K562 (cell line): ENCODE results near the gene CSK. TPM values are rescaled to one million over a fixed set of nuclear protein-coding genes. Genes with fewer than 3 reads are reported as not detected.
A peak's percentile ranks its signal among the peaks of the same experiment; 100 is the strongest.

ENCODE experiments used
- ARID4B ChIP-seq: sonication (generic); formaldehyde crosslinking; IDR thresholded peaks from 2 replicates; pipeline ENCODE4 v1.8.0; 2022; ENCODE audit warnings: mild to moderate bottlenecking, missing genetic modification reagents
- GABPA ChIP-seq: fragments of 200-800 bp; sonication (Bioruptor generic); conservative IDR thresholded peaks from 2 replicates; pipeline ENCODE4 v1.6.1; 2016; ENCODE audit warnings: low read depth, missing genetic modification characterization, missing compliant biosample characterization
- MCM2 ChIP-seq: fragments of 450-650 bp; IDR thresholded peaks from 2 replicates; pipeline ENCODE4 v1.6.1; 2017; ENCODE audit warnings: low read depth, mild to moderate bottlenecking
- MLLT1 ChIP-seq, 2 experiments: fragments of 450-650 bp; IDR thresholded peaks; 2 replicates each; pipeline ENCODE4 v1.6.1; 2016
- MXD1 ChIP-seq: fragments of 250-450 bp; sonication (Bioruptor Pico); IDR thresholded peaks from 2 replicates; pipeline ENCODE4 v1.8.0; 2021; ENCODE audit warnings: borderline replicate concordance, mild to moderate bottlenecking, moderate library complexity; ENCODE audit not compliant: poor library complexity, severe bottlenecking
- NKRF ChIP-seq: fragments of 450-650 bp; IDR thresholded peaks from 2 replicates; pipeline ENCODE4 v1.6.1; 2016; ENCODE audit warnings: borderline replicate concordance
- NR2C1 ChIP-seq, 2 experiments: fragments of 450-650 bp; IDR thresholded peaks; 2 replicates each; pipeline ENCODE4 v1.6.1; 2017; ENCODE audit warnings: mild to moderate bottlenecking in 2 of 2, antibody characterized with exemption in 1 of 2, inconsistent platforms in 1 of 2, missing compliant biosample characterization in 1 of 2, missing genetic modification characterization in 1 of 2
- PBX2 ChIP-seq, 2 experiments: IDR thresholded peaks in 1 of 2; conservative IDR thresholded peaks in 1 of 2; 2 replicates each; pipeline ENCODE4 v1.6.1; 2016; ENCODE audit warnings: low read depth in 2 of 2, mild to moderate bottlenecking in 1 of 2, missing compliant biosample characterization in 1 of 2, missing genetic modification characterization in 1 of 2, moderate library complexity in 1 of 2
- RFX5 ChIP-seq: IDR thresholded peaks from 2 replicates; pipeline ENCODE4 v1.6.1; 2011; ENCODE audit warnings: low read depth, mild to moderate bottlenecking, improper control_type of control experiment, low read length
- TGIF2 ChIP-seq: sonication (generic); formaldehyde crosslinking; IDR thresholded peaks from 2 replicates; pipeline ENCODE4 v1.8.1; 2022; ENCODE audit warnings: mild to moderate bottlenecking, missing genetic modification reagents, moderate library complexity
- ZC3H8 ChIP-seq: fragments of 450-650 bp; IDR thresholded peaks from 2 replicates; pipeline ENCODE4 v1.6.1; 2017
- ZNF699 ChIP-seq: fragments of 250-450 bp; sonication (Bioruptor Pico); IDR thresholded peaks from 2 replicates; pipeline ENCODE4 v1.8.0; 2021; ENCODE audit warnings: mild to moderate bottlenecking, moderate library complexity; ENCODE audit not compliant: insufficient replicate concordance
- polyA plus RNA-seq, 8 experiments: library from polyadenylated mRNA; depleted of rRNA in 4 of 8; stranded (reverse) in 5 of 8; unstranded in 3 of 8; fragments of >200 nt; fragmentation: Nextera tagmentation in 2 of 8; fragmentation: Illumina TruSeq in 1 of 8; extraction: Ambion mirVana in 2 of 8; extraction: Trizol in 1 of 8; gene quantifications; 2 replicates each; pipeline versions ENCODE4 v1.2.1 to v1.2.3, GENCODE V29; 2011 to 2014; ENCODE audit warnings: inconsistent platforms in 1 of 8, missing spikeins in 1 of 8
- total RNA-seq, 7 experiments: library from RNA; depleted of rRNA in 6 of 7; stranded (reverse); fragments of >200 nt in 6 of 7; fragmentation: Illumina TruSeq in 2 of 7; extraction: Trizol in 2 of 7; gene quantifications; 2 replicates each; pipeline versions ENCODE4 v1.2.1 to v1.2.3, GENCODE V29; 2011 to 2021; ENCODE audit warnings: low replicate concordance in 1 of 7

The CSK gene
- total and polyA plus RNA-seq, 9 of the 15 experiments (the other 6 are each of a cell fraction or from before 2014, with no cell fraction given): 1.5 to 112 (median 22.5) TPM

- peak; percentile 93 for TF ChIP-seq ARID4B
- TF ChIP-seq ZNF699 (CRISPR knock-in tag): no peak
- peak; percentile 86 for TF ChIP-seq PBX2 (CRISPR knock-in tag; IDR thresholded peaks at IDR 0.05; ENCODE audit: low read depth)
- TF ChIP-seq PBX2 (tag; conservative IDR thresholded peaks at IDR 0.05; ENCODE audit: low read depth): peak; percentile 93
- peak; percentile 77; the same call in 1 of the 2 replicates for TF ChIP-seq NKRF
- TF ChIP-seq MCM2: no peak
- TF ChIP-seq TGIF2: peak; percentile 75; the same call in 1 of the 2 replicates
- TF ChIP-seq GABPA (tag): peak; percentile 86
- peak; percentile 81 for TF ChIP-seq MXD1 (CRISPR knock-in tag)
- no peak for TF ChIP-seq NR2C1 (IDR thresholded peaks at IDR 0.05)
- 0 out of 2 replicates have a peak, but pooled peaks have one; percentile 12 for TF ChIP-seq NR2C1 (tag; IDR thresholded peaks at IDR 0.05)
- no peak for TF ChIP-seq MLLT1 (IDR thresholded peaks at IDR 0.05)
- TF ChIP-seq ZC3H8: no peak
- no peak for TF ChIP-seq RFX5
Measured at GRCh38 chr15:74842581-74843444, 60.9 kb downstream of the CSK start, which contains the start of gene ULK3 (continued).
